ENCODE data around the gene CDH23.

The CDH23 gene

GRCh38 chr10:71831646-71832552 lies 435.2 kb downstream of the CDH23 start:
- H3K4me1 Mint-ChIP-seq: peaks cover 26% of the 10 kb centered on the region
- no peak for ATAC-seq (ENCODE audit: low read depth)

GRCh38 chr10:71832967-71833366 lies 436.2 kb downstream of the CDH23 start:
- ATAC-seq (ENCODE audit: low read depth): no peak
- Mint-ChIP-seq H3K9me3 (no peaks in the 10 kb centered on the region), H3K4me1 (peaks cover 36% of the 10 kb centered on the region)

More at GRCh38 chr10:71831646-71832552, 435.2 kb downstream of the CDH23 start:
- no peak for DNase-seq (ENCODE audit: low spot score in 2 of 2)
- peak overlapping the region; percentile 6 for H3K27ac Mint-ChIP-seq
- H3K36me3 Mint-ChIP-seq: peaks cover 36% of the 10 kb centered on the region
- H3K4me3 Mint-ChIP-seq: no peak overlapping the region
- H3K9me3 Mint-ChIP-seq: no peaks in the 10 kb centered on the region
- H3K27me3 Mint-ChIP-seq: no peaks in the 10 kb centered on the region

GRCh38 chr10:71833451-71834342 lies 437.0 kb downstream of the CDH23 start:
- no peaks in the 10 kb centered on the region for H3K27me3 Mint-ChIP-seq
- no peak overlapping the region for H3K4me3 Mint-ChIP-seq
- peaks cover 43% of the 10 kb centered on the region for H3K4me1 Mint-ChIP-seq
- peaks cover 35% of the 10 kb centered on the region for H3K36me3 Mint-ChIP-seq
- DNase-seq (ENCODE audit: low spot score in 2 of 2) (no peak), ATAC-seq (ENCODE audit: low read depth) (no peak)
- H3K9me3 Mint-ChIP-seq: no peaks in the 10 kb centered on the region
- H3K27ac Mint-ChIP-seq: peak overlapping the region; percentile 15

More at GRCh38 chr10:71832967-71833366, 436.2 kb downstream of the CDH23 start:
- Mint-ChIP-seq H3K36me3 (peaks cover 34% of the 10 kb centered on the region), H3K4me3 (peak overlapping the region; percentile 22), H3K27me3 (no peaks in the 10 kb centered on the region), H3K27ac (peak overlapping the region; percentile 15)
- DNase-seq (ENCODE audit: low spot score in 2 of 2): no peak

- Mint-ChIP-seq H3K9me3 (no peaks in the 10 kb centered on the region), H3K36me3 (peaks cover 32% of the 10 kb centered on the region), H3K27ac (no peak overlapping the region), H3K4me3 (no peak overlapping the region), H3K27me3 (no peaks in the 10 kb centered on the region), H3K4me1 (peaks cover 48% of the 10 kb centered on the region)
- DNase-seq (ENCODE audit: low spot score in 2 of 2): no peak
- ATAC-seq (ENCODE audit: low read depth): no peak
These were observed 437.6 kb downstream of the CDH23 start for GRCh38 chr10:71834343-71834674.

GRCh38 chr10:71835671-71836595 lies 439.2 kb downstream of the CDH23 start:
- peak overlapping the region; percentile 86 for H3K4me3 Mint-ChIP-seq
- DNase-seq (ENCODE audit: low spot score in 2 of 2) (peak; percentile 72 to 88), ATAC-seq (ENCODE audit: low read depth) (peak; percentile 95)
- peak overlapping the region; percentile 98 for H3K27ac Mint-ChIP-seq
- peaks cover 19% of the 10 kb centered on the region for H3K36me3 Mint-ChIP-seq
- H3K27me3 Mint-ChIP-seq: no peaks in the 10 kb centered on the region
- no peaks in the 10 kb centered on the region for H3K9me3 Mint-ChIP-seq
- peaks cover 56% of the 10 kb centered on the region for H3K4me1 Mint-ChIP-seq

GRCh38 chr10:71836596-71836974 lies 439.9 kb downstream of the CDH23 start:
- H3K4me3 Mint-ChIP-seq: peak overlapping the region; percentile 86
- no peaks in the 10 kb centered on the region for H3K27me3 Mint-ChIP-seq
- ATAC-seq (ENCODE audit: low read depth) (no peak), DNase-seq (ENCODE audit: low spot score in 2 of 2) (no peak)
- H3K36me3 Mint-ChIP-seq: peaks cover 14% of the 10 kb centered on the region
- H3K27ac Mint-ChIP-seq: peak overlapping the region; percentile 98
- H3K9me3 Mint-ChIP-seq: no peaks in the 10 kb centered on the region
- H3K4me1 Mint-ChIP-seq: peaks cover 56% of the 10 kb centered on the region

GRCh38 chr10:71837098-71837827 lies 440.5 kb downstream of the CDH23 start:
- DNase-seq (ENCODE audit: low spot score in 2 of 2) (no peak), ATAC-seq (ENCODE audit: low read depth) (no peak)
- Mint-ChIP-seq H3K27me3 (no peaks in the 10 kb centered on the region), H3K4me3 (peak overlapping the region; percentile 86), H3K4me1 (peaks cover 56% of the 10 kb centered on the region), H3K9me3 (no peaks in the 10 kb centered on the region), H3K36me3 (peaks cover 10% of the 10 kb centered on the region), H3K27ac (peak overlapping the region; percentile 98)

- Mint-ChIP-seq H3K27ac (peak overlapping the region; percentile 71), H3K4me1 (peaks cover 62% of the 10 kb centered on the region), H3K36me3 (peaks cover 9% of the 10 kb centered on the region), H3K9me3 (no peaks in the 10 kb centered on the region), H3K27me3 (no peaks in the 10 kb centered on the region), H3K4me3 (peak overlapping the region; percentile 48)
- ATAC-seq (ENCODE audit: low read depth): no peak
- DNase-seq (ENCODE audit: low spot score in 2 of 2): no peak
These were observed 441.8 kb downstream of the CDH23 start for GRCh38 chr10:71838264-71839211.

- peaks cover 6% of the 10 kb centered on the region for H3K36me3 Mint-ChIP-seq
- no peaks in the 10 kb centered on the region for H3K9me3 Mint-ChIP-seq
- H3K27me3 Mint-ChIP-seq: no peaks in the 10 kb centered on the region
- peaks cover 59% of the 10 kb centered on the region for H3K4me1 Mint-ChIP-seq
- H3K4me3 Mint-ChIP-seq: no peak overlapping the region
- ATAC-seq (ENCODE audit: low read depth) (no peak), DNase-seq (ENCODE audit: low spot score in 2 of 2) (no peak)
- H3K27ac Mint-ChIP-seq: no peak overlapping the region
These were observed 443.6 kb downstream of the CDH23 start for GRCh38 chr10:71840177-71840957.

- DNase-seq (ENCODE audit: low spot score in 2 of 2) (no peak), ATAC-seq (ENCODE audit: low read depth) (no peak)
- no peak overlapping the region for H3K27ac Mint-ChIP-seq
- peaks cover 60% of the 10 kb centered on the region for H3K4me1 Mint-ChIP-seq
- H3K36me3 Mint-ChIP-seq: peaks cover 6% of the 10 kb centered on the region
- no peak overlapping the region for H3K4me3 Mint-ChIP-seq
- H3K27me3 Mint-ChIP-seq: no peaks in the 10 kb centered on the region
- no peaks in the 10 kb centered on the region for H3K9me3 Mint-ChIP-seq
These were observed 444.2 kb downstream of the CDH23 start for GRCh38 chr10:71840958-71841335.

GRCh38 chr10:71842422-71842821 lies 445.7 kb downstream of the CDH23 start:
- Mint-ChIP-seq H3K4me3 (no peak overlapping the region), H3K27me3 (no peaks in the 10 kb centered on the region), H3K9me3 (no peaks in the 10 kb centered on the region), H3K36me3 (peaks cover 7% of the 10 kb centered on the region), H3K4me1 (peaks cover 57% of the 10 kb centered on the region), H3K27ac (no peak overlapping the region)
- no peak for DNase-seq (ENCODE audit: low spot score in 2 of 2)
- peak; percentile 77 for ATAC-seq (ENCODE audit: low read depth)
